GM18507 (cell line): ENCODE results near the gene TOM1L2.
A peak's percentile ranks its signal among the peaks of the same experiment; 100 is the strongest.
"Not testable (repeated sequence)": the region's sequence is repeated elsewhere in the genome, so short reads cannot be mapped to it uniquely, and the experiment has no call there.

Experiments
- DNase-seq: peaks from one replicate; pipeline ENCODE4 v3.0.0; 2011; ENCODE audit warnings: low read depth; ENCODE audit not compliant: insufficient read length; ENCODE audit errors: extremely low spot score
- FAIRE-seq: peaks from 2 replicates; lab custom pipeline; 2011; peaks lifted over from hg19 to GRCh38; lab: Jason Lieb, UNC

Gene TOM1L2

DNA sequence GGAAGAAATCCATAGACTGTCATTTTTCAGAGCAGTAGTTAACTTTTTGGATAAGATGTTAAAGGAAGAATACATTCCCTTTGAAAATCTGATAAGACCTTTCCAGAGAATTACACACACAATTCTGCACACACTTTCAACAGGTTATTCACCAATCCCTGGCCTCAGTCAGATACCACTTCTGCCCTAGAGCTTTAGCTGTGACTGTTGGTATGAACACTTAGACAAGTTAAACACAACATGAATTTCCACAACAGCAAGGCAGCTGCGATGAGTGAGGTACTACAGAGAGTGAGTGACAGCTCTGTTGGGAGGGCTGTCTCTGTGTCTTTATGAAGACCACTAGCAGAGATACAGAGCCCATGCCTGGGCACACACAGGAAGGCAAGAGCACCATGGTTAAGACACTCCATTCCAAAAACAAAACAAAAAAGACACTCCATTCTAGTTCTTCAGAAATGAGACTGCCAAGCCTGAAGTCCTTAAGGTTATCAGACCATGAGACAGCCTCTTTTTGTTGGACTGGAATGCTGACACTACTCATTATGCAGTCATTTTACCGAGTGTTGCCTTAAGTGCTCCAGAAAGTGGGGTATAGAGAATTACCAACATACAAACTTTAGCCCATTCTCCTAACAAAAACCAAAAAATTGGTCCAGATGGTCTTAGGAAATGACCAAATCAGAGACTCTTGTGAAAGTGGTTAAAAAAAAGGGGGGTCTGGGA, 42.4 kb downstream of the TOM1L2 start:
- DNase-seq, result no peak
- FAIRE-seq, result no peak

DNA sequence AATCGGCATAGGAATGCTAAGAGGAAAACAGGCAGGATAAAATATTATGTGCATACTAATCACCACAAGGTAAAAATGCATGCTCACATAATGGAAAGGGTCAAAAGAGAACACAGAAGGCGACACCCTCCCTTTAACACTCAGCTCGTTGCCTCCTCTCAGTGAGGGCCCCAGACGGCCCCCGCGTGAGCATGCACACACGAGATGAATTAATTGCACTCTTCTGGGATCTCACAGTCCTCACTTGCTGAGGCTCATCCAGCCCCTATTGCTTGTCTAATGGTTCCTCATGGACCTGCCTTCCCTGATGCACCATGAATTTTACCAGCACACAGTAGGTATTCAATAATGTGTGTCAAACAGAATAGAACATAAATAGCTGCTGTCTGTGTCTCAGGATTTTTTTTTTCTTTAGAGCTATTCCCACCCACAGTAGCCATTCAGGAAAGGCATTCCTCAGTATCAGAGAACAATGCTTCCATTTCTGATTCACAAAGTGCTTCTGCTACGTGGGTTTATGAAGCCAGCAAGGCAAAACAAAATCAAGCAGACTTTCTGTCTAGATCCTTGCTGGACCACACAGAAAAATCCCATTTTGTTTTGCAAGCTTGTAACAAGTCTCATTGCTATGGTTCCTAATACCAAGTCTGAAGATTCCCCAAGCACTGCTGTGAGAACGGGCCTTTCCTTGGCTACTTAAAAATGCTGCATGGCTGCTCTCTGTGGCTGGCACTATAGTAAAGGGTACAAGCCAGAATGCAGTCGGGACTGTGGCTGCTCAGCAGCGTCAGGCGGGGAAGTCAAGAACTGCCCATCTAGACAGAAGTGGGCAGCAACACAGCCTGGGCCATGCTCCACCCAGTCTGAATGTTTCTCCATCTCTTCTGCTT, 43.6 kb downstream of the TOM1L2 start:
- FAIRE-seq, result no peak

DNA sequence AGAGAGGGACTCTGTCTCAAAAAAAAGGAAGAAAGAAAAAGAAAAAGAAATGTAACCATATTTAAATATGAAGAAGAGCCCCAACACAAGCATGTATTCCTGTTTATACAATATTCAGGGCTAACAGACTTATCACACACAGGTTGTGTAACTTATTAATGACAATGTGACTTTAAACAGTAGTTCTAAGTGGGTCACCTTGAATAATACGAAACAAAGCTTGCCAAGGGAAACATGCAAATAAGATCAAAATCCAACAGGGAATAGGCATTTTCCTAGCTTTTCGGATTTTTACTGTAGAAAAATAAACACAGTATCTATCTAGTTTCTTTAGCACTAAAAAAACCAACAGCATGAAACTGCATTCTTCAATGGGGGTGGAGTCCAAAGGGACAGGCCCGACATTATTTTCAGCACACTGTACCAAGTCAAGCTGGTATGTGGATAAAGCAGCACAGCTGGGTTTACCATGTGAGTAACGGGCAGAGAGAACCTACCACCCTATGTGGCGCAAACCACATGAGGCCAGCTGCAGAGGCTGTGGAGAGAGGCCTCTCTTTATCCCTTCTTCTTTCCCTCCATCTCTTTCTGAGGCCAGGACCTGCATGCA, 45.3 kb downstream of the TOM1L2 start:
- FAIRE-seq, result no peak
- no peak for DNase-seq

More for the DNA sequence above, 43.6 kb downstream of the TOM1L2 start:
- no peak for DNase-seq

DNA sequence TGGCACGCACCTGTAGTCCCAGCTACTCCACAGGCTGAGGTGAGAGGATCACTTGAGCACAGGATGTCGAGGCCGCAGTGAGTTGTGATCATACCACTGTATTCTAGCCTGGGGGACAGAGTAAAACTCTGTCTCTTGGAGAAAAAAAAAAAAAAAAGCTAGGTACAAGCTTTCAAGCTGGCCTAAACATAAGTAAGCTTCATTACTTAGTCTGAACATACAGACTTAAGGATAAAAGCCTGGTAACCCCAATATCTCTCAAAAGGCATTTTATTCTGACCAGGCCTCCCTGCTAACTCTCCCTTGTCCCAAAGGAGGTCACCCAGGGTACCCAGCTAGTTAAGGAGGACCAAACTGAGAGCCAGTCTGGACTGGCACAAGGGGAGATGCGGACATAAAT, 46.2 kb downstream of the TOM1L2 start:
- FAIRE-seq (no peak), DNase-seq (no peak)

GRCh38 chr17:17924857-17925250, 47.3 kb downstream of the TOM1L2 start:
- no peak for FAIRE-seq

GRCh38 chr17:17924131-17924856, 47.9 kb downstream of the TOM1L2 start:
- DNase-seq, result no peak
- FAIRE-seq, result no peak

More at GRCh38 chr17:17924857-17925250, 47.3 kb downstream of the TOM1L2 start:
- no peak for DNase-seq

DNA sequence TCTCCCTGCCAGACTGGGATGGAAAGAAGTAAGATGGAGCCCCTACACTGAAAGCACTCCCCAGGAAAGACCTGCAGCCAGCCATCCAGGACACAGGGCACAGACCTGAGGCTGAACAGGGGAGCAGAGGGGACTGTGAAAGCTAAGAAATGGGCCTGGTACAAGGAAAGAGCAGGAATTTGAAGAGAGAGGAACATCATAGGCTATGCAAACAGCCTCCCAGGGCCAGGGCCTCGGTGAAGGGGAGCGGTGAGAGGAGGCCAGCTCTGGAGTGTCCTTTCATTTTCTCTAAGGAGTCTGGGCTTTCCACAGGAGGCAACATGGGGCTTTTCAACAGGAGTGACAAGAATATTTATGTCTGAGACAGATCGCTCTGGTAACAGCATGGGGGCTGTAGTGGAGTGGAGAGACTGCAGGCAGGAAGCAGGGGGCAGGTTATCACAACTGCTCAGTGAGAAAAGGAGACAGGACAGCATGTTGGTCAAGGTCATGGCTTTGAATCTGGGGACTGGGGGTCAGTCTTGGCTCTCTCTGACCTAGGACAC, 50.1 kb downstream of the TOM1L2 start:
- DNase-seq (no peak), FAIRE-seq (no peak)

- DNase-seq (no peak), FAIRE-seq (no peak)
Observed at GRCh38 chr17:17921192-17922069, 50.8 kb downstream of the TOM1L2 start.

DNA sequence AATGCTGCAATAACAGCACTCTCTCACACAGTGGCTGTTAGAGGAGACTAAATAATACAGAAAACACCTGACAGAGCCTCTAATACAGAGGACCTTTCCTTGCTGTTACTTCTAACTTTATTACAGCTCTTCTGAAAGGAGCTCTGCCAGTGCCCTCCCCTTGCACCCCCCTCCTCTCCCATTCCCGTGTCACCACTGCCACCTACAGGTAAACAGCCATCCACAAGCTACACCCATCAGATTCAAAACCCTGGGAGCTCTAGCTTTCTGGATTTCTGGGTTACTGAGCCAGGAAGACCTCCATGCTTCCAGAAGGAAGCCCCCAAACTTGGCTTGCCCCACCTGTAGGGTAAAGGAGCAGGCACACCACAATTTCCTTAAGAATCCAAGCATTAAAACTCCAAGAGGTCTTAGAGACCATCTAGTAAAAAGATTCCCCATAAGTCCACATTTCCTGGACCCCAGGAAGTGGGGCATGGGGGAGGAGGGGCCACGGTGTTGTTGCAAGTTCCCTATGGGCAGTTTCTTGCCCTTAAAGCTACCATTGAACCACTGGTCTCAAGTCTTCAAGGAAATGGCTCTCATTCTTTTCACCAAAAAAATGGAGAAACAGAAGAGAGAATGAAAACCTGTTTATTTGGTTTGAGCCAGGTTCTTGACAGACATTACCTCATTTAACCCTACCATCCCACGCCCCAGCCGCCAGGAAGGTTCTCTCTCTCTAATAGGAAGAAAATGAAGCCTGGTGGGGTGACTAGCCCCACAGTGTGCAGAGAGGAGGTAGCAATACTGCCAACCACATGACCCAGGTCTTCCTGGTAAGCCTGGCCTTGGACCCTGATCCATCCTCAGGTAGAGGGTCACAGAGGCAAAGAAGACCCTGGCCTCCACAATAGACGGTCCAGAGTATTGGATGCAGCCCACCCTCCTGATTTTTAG, 52.8 kb downstream of the TOM1L2 start:
- DNase-seq, result peak; percentile 59
- peak; percentile 77 for FAIRE-seq

GRCh38 chr17:17917394-17917793, 54.8 kb downstream of the TOM1L2 start:
- no peak for DNase-seq
- no peak for FAIRE-seq

DNA sequence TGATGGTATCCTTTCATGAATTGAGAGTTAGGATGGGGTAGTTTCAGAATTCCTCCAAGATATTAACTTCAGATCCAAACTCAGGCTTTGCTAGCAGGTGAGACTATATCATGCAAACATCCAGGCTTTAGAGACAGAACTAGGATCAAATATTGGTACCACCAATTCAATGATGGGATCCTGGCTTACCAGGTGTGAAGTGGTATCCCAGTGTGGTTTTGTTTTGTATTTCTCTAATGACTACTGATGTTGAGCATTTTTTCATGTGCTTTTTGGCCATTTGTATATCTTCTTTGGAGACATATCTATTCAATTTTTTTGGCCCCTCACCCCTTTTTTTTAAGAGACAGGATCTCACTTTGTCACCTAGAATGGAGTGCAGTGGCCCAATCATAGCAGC, 57.0 kb downstream of the TOM1L2 start:
- FAIRE-seq (no peak), DNase-seq (no peak)

DNA sequence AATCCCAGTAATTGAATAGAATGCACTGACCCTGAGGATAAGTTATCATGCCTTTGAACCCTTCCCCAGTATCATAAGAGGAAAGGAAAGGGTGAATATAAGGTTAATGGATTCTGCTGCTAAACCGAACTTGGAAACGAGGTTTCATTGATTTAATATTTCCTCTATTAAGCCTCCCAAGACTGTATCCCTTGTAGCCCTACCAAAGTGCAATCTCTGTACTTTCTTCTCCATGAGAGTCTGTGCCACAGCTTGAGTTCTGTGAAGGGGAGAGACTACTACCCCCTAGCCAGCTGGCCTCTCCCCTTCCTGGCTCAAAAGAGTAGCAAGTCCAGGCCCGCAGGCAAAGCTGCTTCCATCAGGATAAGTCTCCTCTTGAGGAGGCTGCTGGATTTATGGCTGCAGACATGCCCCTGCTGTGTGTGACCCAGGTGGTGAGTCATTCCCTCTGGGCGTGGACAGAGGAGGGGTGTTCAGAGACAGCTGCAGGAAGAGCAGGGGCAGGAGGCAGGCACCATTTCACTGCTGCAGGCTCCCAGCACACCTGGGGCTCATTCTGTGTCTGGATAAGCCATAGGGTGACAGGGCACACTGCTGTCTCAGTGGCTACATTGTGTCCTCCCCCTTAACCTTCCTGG, 58.4 kb downstream of the TOM1L2 start:
- no peak for FAIRE-seq
- DNase-seq, result no peak

DNA sequence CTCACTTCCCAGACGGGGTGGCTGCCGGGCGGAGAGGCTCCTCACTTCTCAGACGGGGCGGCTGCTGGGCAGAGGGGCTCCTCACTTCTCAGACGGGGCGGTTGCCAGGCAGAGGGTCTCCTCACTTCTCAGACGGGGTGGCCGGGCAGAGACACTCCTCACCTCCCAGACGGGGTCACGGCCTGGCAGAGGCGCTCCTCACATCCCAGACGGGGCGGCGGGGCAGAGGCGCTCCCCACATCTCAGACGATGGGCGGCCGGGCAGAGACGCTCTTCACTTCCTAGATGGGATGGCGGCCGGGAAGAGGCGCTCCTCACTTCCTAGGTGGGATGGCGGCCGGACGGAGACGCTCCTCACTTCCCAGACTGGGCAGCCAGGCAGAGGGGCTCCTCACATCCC, 59.9 kb downstream of the TOM1L2 start:
- DNase-seq, FAIRE-seq: not testable (repeated sequence)

DNA sequence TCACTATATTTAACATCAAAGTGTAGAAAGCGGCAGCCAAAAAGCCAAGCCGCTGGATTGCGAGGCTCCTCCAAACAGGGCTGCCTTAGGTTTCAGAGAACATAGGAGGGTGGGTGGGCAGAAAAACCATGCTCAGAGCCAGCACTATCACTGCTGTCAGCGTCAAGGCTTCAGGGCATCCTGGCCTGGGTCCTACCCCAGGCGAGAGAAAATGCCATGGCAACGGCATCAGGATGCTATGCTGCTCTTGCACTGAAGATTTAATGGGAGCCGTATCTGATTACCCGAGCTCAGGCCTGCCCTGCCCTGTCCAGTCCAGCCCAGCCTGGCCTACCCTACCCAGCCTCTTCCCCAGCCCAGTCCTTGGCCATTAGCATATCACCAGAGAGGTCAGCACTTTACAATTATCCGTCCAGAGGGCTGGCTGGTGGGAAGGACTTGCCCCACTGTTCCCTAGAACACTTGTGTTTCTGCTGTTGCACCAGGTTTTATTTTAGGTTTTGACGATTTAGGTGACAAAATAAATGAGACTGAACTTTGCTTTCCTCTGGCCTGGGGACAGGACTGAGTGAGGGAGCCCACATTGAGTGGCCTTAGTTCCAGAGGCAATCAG, 61.1 kb downstream of the TOM1L2 start:
- FAIRE-seq (no peak), DNase-seq (no peak)

GRCh38 chr17:17910060-17910459, 62.1 kb downstream of the TOM1L2 start:
- DNase-seq (no peak), FAIRE-seq (no peak)

- no peak for DNase-seq
- FAIRE-seq, result no peak
Observed at GRCh38 chr17:17909078-17909477, 63.1 kb downstream of the TOM1L2 start.

DNA sequence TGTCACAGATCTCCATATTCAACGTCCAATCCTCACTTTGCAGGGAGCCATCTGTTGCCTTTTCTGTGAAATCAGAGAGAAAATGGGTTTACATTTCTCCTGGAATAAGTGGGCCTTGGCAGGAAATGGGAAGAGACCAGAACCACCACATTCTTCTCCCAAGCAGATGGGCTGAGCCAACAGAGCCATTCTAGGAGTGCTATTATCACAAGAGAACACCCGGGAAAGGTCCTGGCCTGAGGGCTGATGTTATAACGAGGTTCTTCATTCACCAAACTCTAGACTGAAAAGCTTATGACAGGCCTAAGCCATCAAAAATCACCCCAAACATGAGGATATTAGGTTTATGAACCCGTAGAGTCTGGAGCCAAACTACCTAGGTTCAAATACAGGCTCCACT, 64.7 kb downstream of the TOM1L2 start:
- no peak for DNase-seq
- no peak for FAIRE-seq
